Gastrocnemius medialis (tissue), 4 donors: Measurements from ENCODE around the gene SPATA31D1. TPM values are rescaled to one million over a fixed set of nuclear protein-coding genes. Genes with fewer than 3 reads are reported as not detected.
A peak's percentile ranks its signal among the peaks of the same experiment; 100 is the strongest.

ENCODE experiments used
- ATAC-seq, 2 donors: fragments of 150-250 bp; one replicate each; pipeline ENCODE4 v1.9.1; 2016
- DNase-seq, 2 donors: peaks; one replicate each; pipeline ENCODE4 v3.0.0-alpha.2; 2019
- H3K27ac ChIP-seq, 4 donors: fragments of 200-600 bp; sonication (generic); 1 replicate in 1 of 4; 2 replicates in 3 of 4; pipeline ENCODE4 v1.5.1; 2016 to 2018; ENCODE audit warnings: mild to moderate bottlenecking in 2 of 4, moderate library complexity in 1 of 4
- H3K27me3 ChIP-seq, 3 donors: fragments of 200-600 bp; sonication (generic) in 2 of 3; 1 replicate in 1 of 3; 2 replicates in 2 of 3; pipeline versions ENCODE4 v1.5.1 to v1.6.0; 2016 to 2019; ENCODE audit warnings: mild to moderate bottlenecking in 1 of 3, moderate library complexity in 1 of 3
- H3K36me3 ChIP-seq, 2 donors: fragments of 200-600 bp; sonication (generic) in 1 of 2; one replicate each; pipeline ENCODE4 v1.5.1; 2017 to 2018
- H3K4me1 ChIP-seq, 2 donors: fragments of 200-600 bp; sonication (generic) in 1 of 2; one replicate each; pipeline ENCODE4 v1.5.1; 2016 to 2017; ENCODE audit warnings: mild to moderate bottlenecking in 2 of 2
- H3K4me3 ChIP-seq, 4 donors: fragments of 200-600 bp; sonication (generic) in 3 of 4; 1 replicate in 1 of 4; 2 replicates in 3 of 4; pipeline ENCODE4 v1.5.1; 2016 to 2019; ENCODE audit warnings: mild to moderate bottlenecking in 2 of 4
- H3K9me3 ChIP-seq, 3 donors: fragments of 200-600 bp; sonication (generic) in 2 of 3; 1 replicate in 1 of 3; 2 replicates in 2 of 3; pipeline ENCODE4 v1.5.1; 2016 to 2019
- POLR2A ChIP-seq, 2 donors: fragments of 450-650 bp; IDR thresholded peaks; one replicate each; pipeline ENCODE4 v1.6.1; 2017; ENCODE audit warnings: antibody characterized with exemption in 2 of 2, mild to moderate bottlenecking in 2 of 2, moderate library complexity in 2 of 2
- in situ Hi-C, 4 donors: fragments of 200-750 bp; cut with MboI; loops; one replicate each; pipeline versions ENCODE4 v1.15.0 to v1.8.0; 2017; ENCODE audit warnings: low sequenced_read_pairs in 4 of 4
- intact Hi-C: fragments of 100-400 bp; cut with DNase I; formaldehyde crosslinking; loops from one replicate; pipeline ENCODE4 v1.15.1; 2023; ENCODE audit warnings: low total_unique reads
- total RNA-seq, 4 donors: library from RNA; depleted of rRNA; stranded (reverse); fragments of >200 nt; gene quantifications; one replicate each; pipeline versions ENCODE4 v1.1.0 to v1.2.3, GENCODE V29; 2016
- TF ChIP-seq, protein P1 (sequence below), 5 experiments: fragments of 450-650 bp in 3 of 5; fragments of 200-600 bp in 2 of 5; sonication (generic) in 2 of 5; IDR thresholded peaks in 4 of 5; conservative IDR thresholded peaks in 1 of 5; 1 replicate in 4 of 5; 2 replicates in 1 of 5; pipeline ENCODE4 v1.5.1; 2016 to 2019; ENCODE audit warnings: antibody characterized with exemption in 5 of 5, mild to moderate bottlenecking in 3 of 5, moderate library complexity in 3 of 5

Gene SPATA31D1
- total RNA-seq, 4 donors from 2014 or later: not detected

DNA sequence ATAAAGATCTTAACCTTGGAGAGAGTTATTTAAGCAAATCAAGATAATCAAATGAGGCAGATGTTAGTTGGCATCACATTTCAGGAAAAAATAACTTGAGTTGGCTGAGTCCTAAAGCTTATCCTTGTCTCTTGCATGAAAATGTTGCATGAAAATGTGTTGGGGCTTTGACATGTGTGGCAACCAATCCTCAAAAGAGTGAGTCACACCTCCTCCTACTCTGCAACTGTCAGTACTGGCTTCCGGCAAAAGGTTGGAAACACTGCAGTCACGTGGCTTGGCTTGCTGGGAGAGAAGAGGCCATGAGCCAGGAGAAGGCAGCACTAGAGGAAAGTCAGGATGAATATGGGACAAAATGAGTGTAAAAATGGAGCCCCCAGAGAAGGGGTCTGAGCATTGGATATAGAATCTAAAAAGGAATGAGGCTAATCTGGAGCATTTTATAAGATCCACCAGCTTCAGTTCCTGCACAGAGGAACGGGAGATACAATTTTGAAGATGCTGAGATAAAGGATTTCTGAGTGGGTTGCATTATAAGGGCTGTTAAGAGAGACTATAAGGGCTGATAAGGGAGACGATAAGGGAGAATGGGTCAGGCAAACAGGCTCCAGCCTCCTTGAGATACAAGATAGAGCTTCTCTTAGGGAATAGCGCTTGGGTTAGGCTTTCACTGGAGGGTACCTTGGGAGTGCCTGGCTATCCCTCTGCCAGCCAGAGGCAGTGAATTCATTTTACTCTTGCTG is 43.1 kb downstream of the SPATA31D1 start:
- no peak overlapping the region for H3K27ac ChIP-seq
- H3K27me3 ChIP-seq: no peaks in the 10 kb centered on the region
- TF ChIP-seq POLR2A (IDR thresholded peaks at IDR 0.05): no peak
- TF ChIP-seq, protein P1, sequence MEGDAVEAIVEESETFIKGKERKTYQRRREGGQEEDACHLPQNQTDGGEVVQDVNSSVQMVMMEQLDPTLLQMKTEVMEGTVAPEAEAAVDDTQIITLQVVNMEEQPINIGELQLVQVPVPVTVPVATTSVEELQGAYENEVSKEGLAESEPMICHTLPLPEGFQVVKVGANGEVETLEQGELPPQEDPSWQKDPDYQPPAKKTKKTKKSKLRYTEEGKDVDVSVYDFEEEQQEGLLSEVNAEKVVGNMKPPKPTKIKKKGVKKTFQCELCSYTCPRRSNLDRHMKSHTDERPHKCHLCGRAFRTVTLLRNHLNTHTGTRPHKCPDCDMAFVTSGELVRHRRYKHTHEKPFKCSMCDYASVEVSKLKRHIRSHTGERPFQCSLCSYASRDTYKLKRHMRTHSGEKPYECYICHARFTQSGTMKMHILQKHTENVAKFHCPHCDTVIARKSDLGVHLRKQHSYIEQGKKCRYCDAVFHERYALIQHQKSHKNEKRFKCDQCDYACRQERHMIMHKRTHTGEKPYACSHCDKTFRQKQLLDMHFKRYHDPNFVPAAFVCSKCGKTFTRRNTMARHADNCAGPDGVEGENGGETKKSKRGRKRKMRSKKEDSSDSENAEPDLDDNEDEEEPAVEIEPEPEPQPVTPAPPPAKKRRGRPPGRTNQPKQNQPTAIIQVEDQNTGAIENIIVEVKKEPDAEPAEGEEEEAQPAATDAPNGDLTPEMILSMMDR (IDR thresholded peaks at IDR 0.05 in 4 of 5, conservative IDR thresholded peaks at IDR 0.05 in 1 of 5): no peak
- peaks cover 0 to 3% of the 10 kb centered on the region in 2 donors for H3K4me1 ChIP-seq
- peak; percentile 91 to 92 for ATAC-seq
- peak; percentile 43 to 66 for DNase-seq
- no peaks in the 10 kb centered on the region for H3K36me3 ChIP-seq
- in situ Hi-C loops: no loop called here
- intact Hi-C loops: no loop called here
- no peaks in the 10 kb centered on the region for H3K9me3 ChIP-seq
- H3K4me3 ChIP-seq: no peak overlapping the region

DNA sequence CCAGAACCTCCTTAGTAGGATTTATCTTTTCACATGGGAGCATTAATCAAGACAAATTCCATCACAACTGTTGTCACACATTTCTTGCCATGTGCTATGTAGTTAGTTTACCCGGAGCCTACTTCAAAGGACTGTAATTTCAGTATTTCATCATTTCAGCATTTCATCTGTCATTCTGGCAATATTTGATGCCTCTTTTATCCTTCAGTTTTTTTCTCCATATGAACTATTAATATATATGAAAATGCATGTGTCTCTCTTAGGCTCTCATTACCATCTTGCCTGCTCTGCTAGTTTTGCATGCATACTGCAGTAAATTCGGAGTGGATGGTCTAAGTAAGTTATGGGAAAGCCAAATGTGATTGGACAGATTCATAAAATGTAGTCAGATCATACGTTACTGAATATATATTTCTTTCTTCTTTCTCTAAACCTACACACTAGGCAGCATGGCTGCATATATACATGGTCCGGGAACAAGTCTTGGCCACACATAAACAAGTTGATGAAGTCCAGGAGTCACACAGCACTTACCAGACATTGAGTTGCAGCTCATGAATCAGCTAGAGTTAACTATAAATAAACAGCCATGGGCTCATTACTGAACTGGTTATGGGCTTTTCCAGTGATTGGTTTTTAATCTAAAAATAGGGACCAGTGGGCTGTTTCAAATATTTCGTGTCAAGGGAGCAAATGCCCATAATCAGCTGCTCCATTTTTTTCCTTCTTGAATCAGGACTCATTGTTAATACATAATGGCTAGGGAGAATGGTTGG is 46.6 kb downstream of the SPATA31D1 start:
- H3K36me3 ChIP-seq: no peaks in the 10 kb centered on the region
- no peaks in the 10 kb centered on the region for H3K27me3 ChIP-seq
- intact Hi-C loops (no loop called here), in situ Hi-C loops (no loop called here)
- H3K27ac ChIP-seq: no peak overlapping the region
- H3K4me1 ChIP-seq: peaks cover 0 to 3% of the 10 kb centered on the region in 2 donors
- ATAC-seq: no peak
- TF ChIP-seq, protein P1 (IDR thresholded peaks at IDR 0.05 in 4 of 5, conservative IDR thresholded peaks at IDR 0.05 in 1 of 5): no peak
- TF ChIP-seq POLR2A (IDR thresholded peaks at IDR 0.05): no peak
- no peak for DNase-seq
- H3K9me3 ChIP-seq: no peaks in the 10 kb centered on the region
- H3K4me3 ChIP-seq: no peak overlapping the region

DNA sequence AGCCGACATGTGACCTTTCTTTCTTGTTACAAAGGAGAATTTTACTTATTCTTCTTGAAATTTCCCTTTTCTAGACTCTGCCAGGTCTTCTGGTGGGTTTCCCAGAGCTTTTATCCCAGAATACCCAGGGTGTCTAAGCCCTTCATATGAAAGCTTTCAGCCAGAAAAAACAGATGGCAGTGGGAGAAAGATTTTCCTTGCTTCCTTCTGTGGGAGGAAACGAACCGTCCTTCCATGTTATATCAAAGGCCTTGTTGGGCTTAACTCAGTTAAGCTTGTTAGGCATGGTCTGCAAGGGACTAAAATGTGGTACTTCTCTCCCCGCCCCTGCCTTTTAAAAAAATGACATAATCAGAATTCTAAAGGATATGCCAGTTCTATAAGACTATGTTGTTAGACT is 47.5 kb downstream of the SPATA31D1 start:
- Histone ChIP-seq H3K4me1 (peaks cover 0 to 3% of the 10 kb centered on the region in 2 donors), H3K27me3 (no peaks in the 10 kb centered on the region), H3K4me3 (no peak overlapping the region), H3K36me3 (no peaks in the 10 kb centered on the region), H3K27ac (no peak overlapping the region), H3K9me3 (no peaks in the 10 kb centered on the region)
- in situ Hi-C loops: no loop called here
- ATAC-seq (no peak), DNase-seq (no peak)
- intact Hi-C loops: no loop called here
- no peak for TF ChIP-seq POLR2A (IDR thresholded peaks at IDR 0.05)
- TF ChIP-seq, protein P1 (IDR thresholded peaks at IDR 0.05 in 4 of 5, conservative IDR thresholded peaks at IDR 0.05 in 1 of 5): no peak

DNA sequence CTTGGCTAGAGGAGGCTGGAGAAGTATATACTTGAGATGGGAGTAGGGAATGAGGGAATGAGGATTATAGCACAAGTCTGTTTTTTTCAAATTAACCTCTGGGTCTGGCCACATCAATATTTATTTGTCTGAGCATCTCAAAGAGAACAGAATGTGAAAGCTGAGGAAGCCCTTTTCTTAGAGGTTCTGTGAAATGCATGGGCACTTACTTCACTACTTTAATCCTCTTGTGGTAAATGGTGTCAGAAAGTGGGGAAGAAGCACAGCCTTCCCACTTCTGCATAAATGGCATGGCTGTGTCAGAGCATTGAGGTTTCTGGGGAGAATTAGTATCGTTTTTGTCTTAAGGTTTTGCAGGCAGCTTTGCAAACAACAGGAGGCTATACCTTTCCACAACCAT is 48.6 kb downstream of the SPATA31D1 start:
- intact Hi-C loops (no loop called here), in situ Hi-C loops (no loop called here)
- H3K27ac ChIP-seq: no peak overlapping the region

More for the DNA sequence above, 48.6 kb downstream of the SPATA31D1 start:
- DNase-seq (no peak), ATAC-seq (no peak)
- no peaks in the 10 kb centered on the region for H3K9me3 ChIP-seq
- no peak for TF ChIP-seq POLR2A (IDR thresholded peaks at IDR 0.05)
- TF ChIP-seq, protein P1 (IDR thresholded peaks at IDR 0.05 in 4 of 5, conservative IDR thresholded peaks at IDR 0.05 in 1 of 5): no peak
- H3K4me1 ChIP-seq: no peaks in the 10 kb centered on the region
- H3K27me3 ChIP-seq: no peaks in the 10 kb centered on the region
- no peak overlapping the region for H3K4me3 ChIP-seq
- H3K36me3 ChIP-seq: no peaks in the 10 kb centered on the region
